A549 (cell line): ENCODE measurements around the gene RNASE7. TPM values are rescaled to one million over a fixed set of nuclear protein-coding genes. Genes with fewer than 3 reads are reported as not detected.

Source experiments
- ATAC-seq, 2 experiments: fragments of 200-7000 bp in 1 of 2; fragments of >200 bp in 1 of 2; cut with Nextera tagmentation in 1 of 2; cut with Tn5 transposase in 1 of 2; 3 replicates each; pipeline versions ENCODE4 v1.8.0 to v1.9.1; 2018 to 2020; ENCODE audit warnings: mild to moderate bottlenecking in 1 of 2, moderate library complexity in 1 of 2
- CTCF ChIA-PET: fragments of 300-600 bp; sonication (Branson Sonifier 250); formaldehyde crosslinking; extraction: SDS; loops from one replicate; lab custom pipeline; 2021; ENCODE audit warnings: antibody characterized with exemption, inconsistent platforms; lab: Yijun Ruan, JAX
- POLR2A ChIA-PET: fragments of 350-600 bp; formaldehyde crosslinking; extraction: SDS; loops from one replicate; lab custom pipeline; 2021; ENCODE audit warnings: antibody characterized with exemption, inconsistent platforms; lab: Yijun Ruan, JAX
- DNase-seq, 2 experiments: peaks; one replicate each; pipeline versions ENCODE4 v3.0.0 to v3.0.0-alpha.2; 2011 to 2016; ENCODE audit warnings: low read depth in 1 of 2, low spot score in 1 of 2
- FAIRE-seq: peaks from 2 replicates; lab custom pipeline; 2011; peaks lifted over from hg19 to GRCh38; lab: Jason Lieb, UNC
- H3K27ac ChIP-seq, 2 experiments: fragments of >200 bp; sonication (Bioruptor Twin); formaldehyde crosslinking; 3 replicates each; pipeline ENCODE4 v1.5.1; 2016 to 2017
- H3K4me1 ChIP-seq: fragments of >200 bp; sonication (Bioruptor Twin); formaldehyde crosslinking; 3 replicates; pipeline ENCODE4 v1.6.1; 2016
- H3K4me2 ChIP-seq: fragments of >200 bp; sonication (Bioruptor Twin); formaldehyde crosslinking; 3 replicates; pipeline ENCODE4 v1.6.1; 2016
- H3K4me3 ChIP-seq: fragments of >200 bp; sonication (Bioruptor Twin); formaldehyde crosslinking; 3 replicates; pipeline ENCODE4 v1.5.1; 2016
- H3K9me3 ChIP-seq: fragments of >200 bp; sonication (Bioruptor Twin); formaldehyde crosslinking; 3 replicates; pipeline ENCODE4 v1.6.1; 2016
- BHLHE40 ChIP-seq: IDR thresholded peaks from 2 replicates; pipeline ENCODE4 v1.6.1; 2012; ENCODE audit warnings: low read depth, low read length, inconsistent platforms
- CBX2 ChIP-seq: fragments of 200-600 bp; sonication (generic); IDR thresholded peaks from 2 replicates; pipeline ENCODE4 v1.6.1; 2016; ENCODE audit warnings: low read depth, mild to moderate bottlenecking, borderline replicate concordance
- CHD4 ChIP-seq: fragments of 200-600 bp; sonication (generic); IDR thresholded peaks from 2 replicates; pipeline ENCODE4 v1.6.1; 2016; ENCODE audit warnings: antibody characterized with exemption, mild to moderate bottlenecking, borderline replicate concordance
- CTCF ChIP-seq: fragments of >200 bp; sonication (Bioruptor Twin); formaldehyde crosslinking; IDR thresholded peaks from 3 replicates; pipeline ENCODE4 v1.5.1; 2016
- E2F6 ChIP-seq: IDR thresholded peaks from 2 replicates; pipeline ENCODE4 v1.6.1; 2012; ENCODE audit warnings: low read depth, borderline replicate concordance
- EHF ChIP-seq: fragments of 250-450 bp; sonication (Bioruptor Pico); IDR thresholded peaks from 2 replicates; pipeline ENCODE4 v1.5.0; 2020; ENCODE audit warnings: mild to moderate bottlenecking
- EP300 ChIP-seq, 2 experiments: fragments of >200 bp; sonication (Bioruptor Twin); formaldehyde crosslinking; IDR thresholded peaks; 2 replicates in 1 of 2; 3 replicates in 1 of 2; pipeline ENCODE4 v1.6.1; 2016 to 2017
- FOXS1 ChIP-seq: fragments of 250-450 bp; sonication (Bioruptor Pico); IDR thresholded peaks from 2 replicates; pipeline ENCODE4 v1.5.0; 2020; ENCODE audit warnings: mild to moderate bottlenecking, moderate library complexity
- HOXB5 ChIP-seq: fragments of 250-450 bp; sonication (Bioruptor Pico); IDR thresholded peaks from 2 replicates; pipeline ENCODE4 v1.5.0; 2020; ENCODE audit warnings: mild to moderate bottlenecking, moderate library complexity
- JUN ChIP-seq, 2 experiments: fragments of >200 bp; sonication (Bioruptor Twin); formaldehyde crosslinking; IDR thresholded peaks; 2 replicates in 1 of 2; 3 replicates in 1 of 2; pipeline ENCODE4 v1.6.1; 2016 to 2017
- KDM1A ChIP-seq: fragments of 200-600 bp; sonication (generic); IDR thresholded peaks from 2 replicates; pipeline ENCODE4 v1.6.1; 2016; ENCODE audit warnings: low read depth, mild to moderate bottlenecking
- KDM5A ChIP-seq: fragments of 200-600 bp; sonication (generic); IDR thresholded peaks from 2 replicates; pipeline ENCODE4 v1.6.1; 2016; ENCODE audit warnings: antibody characterized with exemption, mild to moderate bottlenecking
- MAFK ChIP-seq: fragments of 450-650 bp; IDR thresholded peaks from 2 replicates; pipeline ENCODE4 v1.6.1; 2014; ENCODE audit not compliant: partially characterized antibody
- MAX ChIP-seq: IDR thresholded peaks from 2 replicates; pipeline ENCODE4 v1.6.1; 2012
- NPAS2 ChIP-seq: fragments of 250-450 bp; sonication (Bioruptor Pico); IDR thresholded peaks from 2 replicates; pipeline ENCODE4 v1.8.0; 2022; ENCODE audit warnings: mild to moderate bottlenecking, moderate library complexity, borderline replicate concordance
- RNF2 ChIP-seq: fragments of 200-600 bp; sonication (generic); IDR thresholded peaks from 2 replicates; pipeline ENCODE4 v1.6.1; 2016; ENCODE audit warnings: low read depth, mild to moderate bottlenecking, antibody characterized with exemption, moderate library complexity, borderline replicate concordance
- SMC3 ChIP-seq: fragments of >200 bp; sonication (Bioruptor Twin); formaldehyde crosslinking; IDR thresholded peaks from 3 replicates; pipeline ENCODE4 v1.6.1; 2018; ENCODE audit warnings: inconsistent platforms
- ZFP36 ChIP-seq: fragments of 450-650 bp; IDR thresholded peaks from 2 replicates; pipeline ENCODE4 v1.6.1; 2014; ENCODE audit warnings: borderline replicate concordance; ENCODE audit not compliant: partially characterized antibody
- ZNF302 ChIP-seq: fragments of 250-450 bp; sonication (Bioruptor Pico); IDR thresholded peaks from 2 replicates; pipeline ENCODE4 v1.9.0; 2021; ENCODE audit warnings: inconsistent platforms, mild to moderate bottlenecking, moderate library complexity
- WGBS: methylation state at CpG from one replicate; pipeline ENCODE4 v1.1.6; 2017; ENCODE audit errors: missing lambda C conversion rate; 5-methylcytosine and 5-hydroxymethylcytosine counted together
- polyA plus RNA-seq, 4 experiments: library from polyadenylated mRNA; depleted of rRNA in 3 of 4; stranded (reverse); fragments of >200 nt; fragmentation: RNase III in 1 of 4; extraction: RNeasy Plus Mini Kit Qiagen cat#74134 plus additional on column Dnase treatment in 1 of 4; gene quantifications; 2 replicates in 3 of 4; 3 replicates in 1 of 4; pipeline ENCODE4 v1.2.3, GENCODE V29; 2011 to 2017
- TF ChIP-seq, protein P1 (sequence below): fragments of 200-600 bp; sonication (generic); IDR thresholded peaks from 2 replicates; pipeline ENCODE4 v1.6.1; 2016; ENCODE audit warnings: antibody characterized with exemption, mild to moderate bottlenecking, moderate library complexity

The RNASE7 gene
- polyA plus RNA-seq, 2 of the 4 experiments (the other 2 are of a cell fraction), result not detected

DNA sequence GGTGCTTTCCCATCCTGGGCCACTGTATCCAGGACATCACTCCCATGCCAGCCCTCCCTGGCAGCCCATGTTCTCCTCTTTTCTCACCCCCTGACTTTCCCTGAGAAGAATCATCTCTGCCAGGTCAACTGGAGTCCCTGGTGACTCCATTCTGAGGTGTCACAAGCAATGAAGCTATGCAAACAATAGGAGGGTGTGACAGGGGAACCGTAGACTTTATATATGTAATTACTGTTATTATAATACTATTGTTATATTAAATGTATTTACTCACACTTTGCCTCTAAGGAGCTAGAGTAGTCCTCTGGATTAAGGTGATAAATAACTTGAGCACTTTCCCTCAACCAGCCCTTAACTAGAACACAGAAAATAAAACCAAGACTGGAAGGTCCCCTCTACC is 47.1 kb downstream of the RNASE7 start:
- ATAC-seq (no peak), FAIRE-seq (no peak), DNase-seq (no peak)
- TF ChIP-seq CHD4, result no peak
- TF ChIP-seq HOXB5, result no peak
- TF ChIP-seq, protein P1, sequence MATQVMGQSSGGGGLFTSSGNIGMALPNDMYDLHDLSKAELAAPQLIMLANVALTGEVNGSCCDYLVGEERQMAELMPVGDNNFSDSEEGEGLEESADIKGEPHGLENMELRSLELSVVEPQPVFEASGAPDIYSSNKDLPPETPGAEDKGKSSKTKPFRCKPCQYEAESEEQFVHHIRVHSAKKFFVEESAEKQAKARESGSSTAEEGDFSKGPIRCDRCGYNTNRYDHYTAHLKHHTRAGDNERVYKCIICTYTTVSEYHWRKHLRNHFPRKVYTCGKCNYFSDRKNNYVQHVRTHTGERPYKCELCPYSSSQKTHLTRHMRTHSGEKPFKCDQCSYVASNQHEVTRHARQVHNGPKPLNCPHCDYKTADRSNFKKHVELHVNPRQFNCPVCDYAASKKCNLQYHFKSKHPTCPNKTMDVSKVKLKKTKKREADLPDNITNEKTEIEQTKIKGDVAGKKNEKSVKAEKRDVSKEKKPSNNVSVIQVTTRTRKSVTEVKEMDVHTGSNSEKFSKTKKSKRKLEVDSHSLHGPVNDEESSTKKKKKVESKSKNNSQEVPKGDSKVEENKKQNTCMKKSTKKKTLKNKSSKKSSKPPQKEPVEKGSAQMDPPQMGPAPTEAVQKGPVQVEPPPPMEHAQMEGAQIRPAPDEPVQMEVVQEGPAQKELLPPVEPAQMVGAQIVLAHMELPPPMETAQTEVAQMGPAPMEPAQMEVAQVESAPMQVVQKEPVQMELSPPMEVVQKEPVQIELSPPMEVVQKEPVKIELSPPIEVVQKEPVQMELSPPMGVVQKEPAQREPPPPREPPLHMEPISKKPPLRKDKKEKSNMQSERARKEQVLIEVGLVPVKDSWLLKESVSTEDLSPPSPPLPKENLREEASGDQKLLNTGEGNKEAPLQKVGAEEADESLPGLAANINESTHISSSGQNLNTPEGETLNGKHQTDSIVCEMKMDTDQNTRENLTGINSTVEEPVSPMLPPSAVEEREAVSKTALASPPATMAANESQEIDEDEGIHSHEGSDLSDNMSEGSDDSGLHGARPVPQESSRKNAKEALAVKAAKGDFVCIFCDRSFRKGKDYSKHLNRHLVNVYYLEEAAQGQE, result no peak
- TF ChIP-seq MAFK, result no peak
- no peak for TF ChIP-seq NPAS2 (CRISPR knock-in tag)
- TF ChIP-seq CBX2, result no peak
- TF ChIP-seq ZFP36, result no peak
- TF ChIP-seq EHF (CRISPR knock-in tag), result no peak
- ChIA-PET POLR2A (interaction anchor here (0.6 to 3.8 kb wide), 5 partner anchors 15 to 295 kb away, joined by 4 to 11 read pairs (median 6); partner anchors contain the start of gene ARHGEF40), CTCF (interaction anchor here (0.6 to 13.7 kb wide), 13 partner anchors 12 to 426 kb away, joined by 3 to 369 read pairs (median 3); partner anchors contain the start of genes ARHGEF40 and TMEM253)
- no peak overlapping the region for H3K4me2 ChIP-seq
- H3K27ac ChIP-seq, result peak overlapping the region in 1 of 2 experiments; percentile 24; a peak in 1 of 6 replicates
- WGBS, result 18% methylated on average over 1 of the region's 1 CpG
- H3K4me1 ChIP-seq, result peaks cover 26% of the 10 kb centered on the region
- no peaks in the 10 kb centered on the region for H3K9me3 ChIP-seq
- H3K4me3 ChIP-seq, result no peak overlapping the region

DNA sequence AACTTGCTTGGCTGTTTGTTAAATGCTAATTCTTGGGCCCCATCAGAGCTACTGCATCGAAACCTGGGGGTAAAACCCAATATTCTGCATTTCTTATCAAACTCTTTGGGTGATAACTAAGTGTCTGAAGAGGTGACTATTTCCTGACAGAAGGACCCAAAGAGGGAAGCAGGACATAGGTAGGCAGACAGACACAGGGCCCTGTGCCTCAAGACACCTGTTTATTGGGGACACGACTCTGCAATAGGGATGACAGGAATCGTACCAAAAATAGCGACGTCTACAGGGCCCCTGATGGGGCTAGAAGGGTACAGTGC is 47.7 kb downstream of the RNASE7 start:
- Histone ChIP-seq H3K4me3 (no peak overlapping the region), H3K4me1 (peaks cover 28% of the 10 kb centered on the region), H3K9me3 (no peaks in the 10 kb centered on the region), H3K4me2 (no peak overlapping the region), H3K27ac (no peak overlapping the region)
- ATAC-seq, result no peak
- DNase-seq, result no peak
- no peak for FAIRE-seq
- ChIA-PET POLR2A (interaction anchor here (1.3 to 3.8 kb wide), 4 partner anchors 14 to 75 kb away, joined by 4 to 11 read pairs (median 6); partner anchors contain the start of gene ARHGEF40), CTCF (interaction anchor here (0.6 to 13.7 kb wide), 14 partner anchors 12 to 426 kb away, joined by 3 to 369 read pairs (median 4); partner anchors contain the start of genes ARHGEF40 and TMEM253)
- TF ChIP-seq CTCF, result no peak
- TF ChIP-seq SMC3, result no peak
- no peak for TF ChIP-seq E2F6
- no peak for TF ChIP-seq FOXS1 (CRISPR knock-in tag)
- no peak for TF ChIP-seq BHLHE40
- TF ChIP-seq JUN (IDR thresholded peaks at IDR 0.05), result no peak
- no peak for TF ChIP-seq CBX2
- TF ChIP-seq EP300 (IDR thresholded peaks at IDR 0.05), result no peak
- TF ChIP-seq KDM5A, result no peak
- no peak for TF ChIP-seq KDM1A
- no peak for TF ChIP-seq MAX
- no peak for TF ChIP-seq RNF2
- TF ChIP-seq ZNF302 (CRISPR knock-in tag), result no peak
- 76% methylated on average over 5 of the region's 5 CpGs for WGBS
